ENCODE measurements around the gene EFCAB6. TPM values are rescaled to one million over a fixed set of nuclear protein-coding genes. Genes with fewer than 3 reads are reported as not detected.

The EFCAB6 gene
- total RNA-seq, 1 donor from 2014 or later: 8.6 TPM

- Histone ChIP-seq H3K4me3 (no peak overlapping the region), H3K4me1 (no peaks in the 10 kb centered on the region), H3K27ac (no peak overlapping the region), H3K27me3 (no peaks in the 10 kb centered on the region), H3K9me3 (no peaks in the 10 kb centered on the region), H3K36me3 (no peaks in the 10 kb centered on the region)
- no peak for TF ChIP-seq CTCF (IDR thresholded peaks at IDR 0.05)
- DNase-seq (ENCODE audit: low spot score in 2 of 2): no peak
- intact Hi-C loops (cut with DNase I): no loop called here
Observed at GRCh38 chr22:43845981-43846380, 33.9 kb upstream of the EFCAB6 start.

GRCh38 chr22:43844560-43845545 is 32.7 kb upstream of the EFCAB6 start:
- H3K4me3 ChIP-seq: no peak overlapping the region
- intact Hi-C loops (cut with DNase I): no loop called here
- TF ChIP-seq CTCF (IDR thresholded peaks at IDR 0.05): no peak

GRCh38 chr22:43843783-43844530 is 31.9 kb upstream of the EFCAB6 start:
- Histone ChIP-seq H3K36me3 (no peaks in the 10 kb centered on the region), H3K4me1 (no peaks in the 10 kb centered on the region), H3K27ac (no peak overlapping the region), H3K27me3 (no peaks in the 10 kb centered on the region), H3K9me3 (no peaks in the 10 kb centered on the region), H3K4me3 (no peak overlapping the region)
- no peak for TF ChIP-seq CTCF (IDR thresholded peaks at IDR 0.05)
- DNase-seq (ENCODE audit: low spot score in 2 of 2): no peak
- intact Hi-C loops (cut with DNase I): no loop called here

More at GRCh38 chr22:43844560-43845545, 32.7 kb upstream of the EFCAB6 start:
- Histone ChIP-seq H3K4me1 (no peaks in the 10 kb centered on the region), H3K9me3 (no peaks in the 10 kb centered on the region), H3K27ac (no peak overlapping the region), H3K36me3 (no peaks in the 10 kb centered on the region), H3K27me3 (no peaks in the 10 kb centered on the region)
- DNase-seq (ENCODE audit: low spot score in 2 of 2): no peak

- Histone ChIP-seq H3K4me1 (no peaks in the 10 kb centered on the region), H3K9me3 (no peaks in the 10 kb centered on the region), H3K4me3 (no peak overlapping the region), H3K27ac (no peak overlapping the region), H3K36me3 (no peaks in the 10 kb centered on the region), H3K27me3 (no peaks in the 10 kb centered on the region)
- intact Hi-C loops (cut with DNase I): no loop called here
- no peak for DNase-seq (ENCODE audit: low spot score in 2 of 2)
- no peak for TF ChIP-seq CTCF (IDR thresholded peaks at IDR 0.05)
Observed at GRCh38 chr22:43841742-43842141, 29.6 kb upstream of the EFCAB6 start.

- H3K27ac ChIP-seq: no peak overlapping the region
- DNase-seq (ENCODE audit: low spot score in 2 of 2): no peak
- no peaks in the 10 kb centered on the region for H3K4me1 ChIP-seq
- no peaks in the 10 kb centered on the region for H3K9me3 ChIP-seq
- H3K27me3 ChIP-seq: no peaks in the 10 kb centered on the region
- H3K36me3 ChIP-seq: no peaks in the 10 kb centered on the region
- TF ChIP-seq CTCF (IDR thresholded peaks at IDR 0.05): no peak
- intact Hi-C loops (cut with DNase I): no loop called here
- no peak overlapping the region for H3K4me3 ChIP-seq
Observed at GRCh38 chr22:43840851-43841250, 28.7 kb upstream of the EFCAB6 start.
